ENCODE measurements around the gene SNPH.
"Not testable (repeated sequence)": the region's sequence is repeated elsewhere in the genome, so short reads cannot be mapped to it uniquely, and the experiment has no call there.

SNPH gene

GRCh38 chr20:1341561-1342265 lies 75.6 kb downstream of the SNPH start:
- no peak for DNase-seq (ENCODE audit: low spot score)

DNA sequence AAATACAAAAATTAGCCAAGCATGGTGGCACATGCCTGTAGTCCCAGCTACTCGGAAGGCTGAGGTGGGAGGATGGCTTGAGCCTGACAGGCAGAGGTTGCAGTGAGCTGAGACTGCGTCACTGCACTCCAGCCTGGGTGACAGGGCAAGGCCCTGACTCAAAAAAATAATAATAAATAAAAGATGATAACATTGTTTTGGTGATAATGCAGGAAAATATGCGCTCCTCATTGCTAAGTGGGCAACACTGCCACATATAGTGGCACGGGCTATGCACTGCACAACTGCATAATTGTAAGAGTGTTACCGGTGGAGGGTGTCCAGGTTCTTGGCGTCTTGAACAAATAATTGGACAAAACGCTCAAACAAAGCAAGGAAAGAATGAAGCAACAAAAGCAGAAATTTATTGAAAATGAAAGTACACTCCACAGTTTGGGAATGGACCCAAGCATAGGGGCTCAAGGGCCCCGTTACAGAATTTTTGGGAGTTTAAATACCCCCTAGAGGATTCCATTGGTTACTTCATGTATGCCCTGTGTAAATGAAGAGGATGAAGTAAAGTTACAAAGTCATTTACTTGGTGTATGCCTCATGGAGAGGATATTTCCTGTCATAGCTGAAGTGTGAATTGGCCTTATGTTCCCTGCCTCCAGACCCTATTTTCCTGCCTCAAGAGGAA lies 77.5 kb downstream of the SNPH start:
- not testable (repeated sequence) for DNase-seq (ENCODE audit: low spot score)

- no peak for DNase-seq (ENCODE audit: low spot score)
Measured at GRCh38 chr20:1345030-1345755, 79.1 kb downstream of the SNPH start.

DNA sequence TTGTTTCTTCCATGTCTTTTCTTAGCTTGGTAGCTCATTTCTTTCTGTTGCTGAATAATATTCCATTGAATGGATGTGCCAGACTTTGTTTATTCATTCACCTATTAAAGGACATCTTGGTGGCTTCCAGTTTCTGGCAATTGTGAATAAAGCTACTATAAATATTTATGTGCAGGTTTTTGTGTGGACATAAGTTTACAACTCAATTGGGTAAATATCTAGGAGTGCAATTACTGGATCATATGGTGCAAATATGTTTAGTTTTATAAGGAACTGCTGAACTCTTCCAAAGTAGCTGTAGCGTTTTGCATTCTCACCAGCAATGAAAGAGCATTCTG lies 79.6 kb downstream of the SNPH start:
- no peak for DNase-seq (ENCODE audit: low spot score)

DNA sequence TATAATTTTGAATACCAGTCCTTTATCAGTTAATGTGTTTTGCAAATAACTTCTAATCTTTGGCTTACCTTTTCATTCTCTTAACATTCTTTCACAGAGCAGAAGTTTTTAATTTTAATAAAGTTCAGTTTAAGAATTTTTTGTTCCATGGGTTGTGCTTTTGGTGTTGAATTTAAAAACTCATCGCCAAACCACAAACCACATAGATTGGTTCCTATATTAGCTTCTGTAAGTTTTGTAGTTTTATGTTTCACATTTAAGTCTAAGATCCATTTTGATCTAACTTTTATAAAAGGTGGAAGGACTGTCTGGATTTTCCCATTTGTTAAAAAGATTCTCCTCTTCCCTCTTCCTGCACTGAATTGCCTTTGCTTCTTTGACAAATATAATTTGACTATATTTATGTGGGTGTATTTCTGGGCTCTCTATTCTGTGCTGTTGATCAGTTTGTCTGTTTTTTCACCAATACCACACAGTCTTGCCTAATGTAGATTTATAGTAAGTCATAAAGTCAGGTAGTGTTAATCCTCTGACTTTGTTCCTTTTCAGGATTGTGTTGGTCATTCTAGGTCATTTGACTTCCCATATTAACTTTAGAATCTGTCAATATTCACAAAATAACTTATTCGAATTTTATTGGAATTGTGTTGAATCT lies 80.3 kb downstream of the SNPH start:
- no peak for DNase-seq (ENCODE audit: low spot score)

GRCh38 chr20:1353956-1354355 lies 87.9 kb downstream of the SNPH start:
- no peak for DNase-seq (ENCODE audit: low spot score)

- DNase-seq (ENCODE audit: low spot score): no peak
Measured at GRCh38 chr20:1357921-1358671, 92.0 kb downstream of the SNPH start.
